ENCODE data around the gene PDGFA.

The PDGFA gene

DNA sequence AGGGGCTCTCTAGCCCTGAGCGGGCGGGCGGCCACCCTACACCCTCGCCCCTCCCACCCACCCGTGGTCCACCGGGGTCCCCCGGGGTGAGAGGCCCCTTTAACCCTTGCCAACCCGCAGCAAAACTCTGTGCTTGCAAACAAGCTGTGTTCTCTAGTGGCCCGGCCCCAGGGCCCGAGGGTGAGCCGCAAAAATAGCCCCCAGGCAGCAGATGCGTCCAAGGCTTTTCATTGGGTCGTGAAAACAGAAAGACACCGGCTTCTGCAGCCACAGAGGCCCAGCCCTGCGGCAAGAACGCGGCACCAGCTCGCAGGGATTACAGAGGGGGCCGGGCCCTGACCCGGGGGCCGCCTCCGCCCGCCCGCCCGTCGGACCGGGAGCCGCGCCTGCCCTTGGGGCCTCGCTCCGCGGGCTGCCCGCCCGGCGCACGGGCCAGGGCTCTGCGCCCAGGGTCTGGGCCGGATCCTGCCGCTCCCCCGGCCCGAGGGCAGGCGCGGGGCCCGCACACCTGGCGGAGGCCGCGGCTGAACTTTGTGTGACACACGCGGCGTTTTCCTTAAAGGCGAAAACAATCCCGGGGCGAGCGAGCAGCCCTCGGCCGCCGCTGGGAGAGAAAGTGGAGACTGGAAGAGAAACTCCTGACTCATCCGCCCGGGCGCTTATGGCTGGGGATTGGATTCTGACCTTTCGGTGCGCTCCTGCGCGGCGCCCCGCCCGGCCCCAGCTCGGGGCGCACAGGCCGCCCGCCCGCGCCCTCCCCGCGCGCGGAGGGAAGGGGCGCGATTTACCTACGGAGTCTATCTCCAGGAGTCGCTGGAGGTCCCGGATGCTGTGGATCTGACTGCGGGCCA is 2.8 kb downstream of the PDGFA start:
- DNase-seq (ENCODE audit: low spot score), result no peak

DNA sequence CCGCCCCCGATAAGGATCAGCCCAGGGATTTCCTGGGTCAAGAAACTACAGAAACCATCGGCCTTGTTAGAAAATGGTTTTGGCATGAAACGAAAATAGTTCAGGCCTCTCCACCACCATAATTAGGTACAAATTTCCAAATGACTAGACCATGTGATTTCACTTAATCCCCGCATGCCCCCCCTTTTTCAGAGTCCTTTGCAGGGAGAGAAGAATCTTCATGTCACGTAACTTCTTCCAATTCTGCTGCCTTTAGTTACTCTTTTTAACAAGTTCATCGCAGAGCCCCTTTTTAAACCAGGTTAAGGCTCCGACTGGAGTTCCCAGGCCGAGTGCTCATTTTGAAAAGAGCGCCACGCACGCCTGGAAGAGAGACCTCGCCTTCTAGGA is 3.4 kb downstream of the PDGFA start:
- DNase-seq (ENCODE audit: low spot score), result no peak

DNA sequence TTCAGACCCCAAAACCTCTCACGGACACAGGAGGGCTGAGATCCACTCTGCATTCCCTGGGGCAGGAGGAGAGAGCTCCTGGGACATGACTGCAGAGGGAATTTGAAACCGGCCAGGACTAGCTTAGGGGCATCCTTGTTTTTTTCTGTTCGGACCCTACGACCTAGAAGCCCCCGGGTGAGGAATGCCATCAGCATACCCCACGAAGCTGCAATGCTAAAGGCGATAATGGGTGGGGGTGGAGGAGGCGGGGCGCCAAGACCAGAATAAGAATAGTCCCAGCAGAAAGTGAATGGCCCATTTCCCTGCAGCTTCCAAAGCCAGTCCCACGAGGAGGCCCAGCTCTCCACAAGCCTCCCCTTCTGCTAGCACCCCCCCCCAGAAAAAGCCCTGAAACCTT is 4.0 kb downstream of the PDGFA start:
- DNase-seq (ENCODE audit: low spot score), result no peak

DNA sequence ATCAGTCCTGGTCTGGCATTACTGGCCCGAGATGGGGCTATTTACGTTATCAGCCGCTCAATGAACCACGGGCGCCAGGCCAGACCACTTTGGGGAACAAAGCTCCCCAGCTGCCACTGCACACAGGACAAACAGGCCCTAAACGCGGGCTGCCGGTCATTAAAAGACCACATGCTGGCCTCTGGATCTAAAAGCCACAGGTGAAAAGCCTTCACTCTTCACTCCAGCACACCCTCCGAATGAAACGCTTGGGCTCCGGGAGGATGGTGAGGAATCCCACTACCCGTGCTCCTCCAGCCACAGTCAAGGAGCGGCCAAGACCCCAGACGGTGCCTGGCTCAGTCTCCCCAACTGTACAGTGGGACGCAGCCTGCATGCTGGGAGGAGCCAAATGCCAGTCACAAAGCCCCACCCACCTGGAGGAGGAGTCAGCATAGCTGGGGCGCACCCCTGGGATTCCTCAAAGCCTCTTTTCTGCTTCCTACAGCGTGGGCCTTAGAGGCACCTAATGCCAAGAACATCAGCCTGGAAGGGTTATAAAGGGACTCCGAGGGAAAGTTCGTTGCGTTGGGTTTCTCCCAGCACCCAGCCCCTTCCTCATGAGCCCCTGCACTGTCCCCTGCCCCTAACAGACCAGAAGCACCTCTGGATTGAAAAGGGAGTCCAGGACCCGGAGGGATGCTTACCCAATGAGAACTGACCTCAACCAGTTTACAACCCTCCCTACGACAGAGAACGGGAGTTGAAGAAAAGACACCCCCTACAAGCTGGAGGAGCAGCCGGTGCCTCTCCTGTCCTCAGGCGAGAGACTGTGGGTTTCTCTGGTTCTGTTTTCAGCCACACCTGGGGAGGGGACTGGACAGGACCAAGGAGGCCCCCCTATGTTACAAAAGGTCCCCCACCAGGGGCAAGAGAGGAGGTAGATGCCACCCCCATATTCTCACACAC is 4.7 kb downstream of the PDGFA start:
- no peak for DNase-seq (ENCODE audit: low spot score)

DNA sequence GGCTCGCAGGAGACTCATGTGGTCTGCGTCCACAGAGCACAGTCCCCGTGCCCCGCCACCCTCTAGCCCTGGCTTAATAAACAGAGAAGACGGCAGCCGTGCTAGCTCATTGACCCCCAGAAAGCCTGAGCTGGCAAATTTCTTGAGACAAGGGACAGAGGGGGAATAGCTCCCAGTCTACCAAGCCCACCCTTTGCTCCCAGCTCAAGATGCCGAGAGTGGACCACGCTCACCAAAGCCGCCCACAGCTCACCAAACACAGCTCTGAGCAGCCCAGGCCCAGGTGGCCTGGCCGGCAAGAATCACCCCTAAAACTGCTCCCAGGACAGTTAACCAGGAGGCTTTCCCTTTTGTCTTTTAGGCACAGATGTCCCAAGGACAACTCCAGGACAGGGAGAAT is 5.4 kb downstream of the PDGFA start:
- DNase-seq (ENCODE audit: low spot score), result no peak

DNA sequence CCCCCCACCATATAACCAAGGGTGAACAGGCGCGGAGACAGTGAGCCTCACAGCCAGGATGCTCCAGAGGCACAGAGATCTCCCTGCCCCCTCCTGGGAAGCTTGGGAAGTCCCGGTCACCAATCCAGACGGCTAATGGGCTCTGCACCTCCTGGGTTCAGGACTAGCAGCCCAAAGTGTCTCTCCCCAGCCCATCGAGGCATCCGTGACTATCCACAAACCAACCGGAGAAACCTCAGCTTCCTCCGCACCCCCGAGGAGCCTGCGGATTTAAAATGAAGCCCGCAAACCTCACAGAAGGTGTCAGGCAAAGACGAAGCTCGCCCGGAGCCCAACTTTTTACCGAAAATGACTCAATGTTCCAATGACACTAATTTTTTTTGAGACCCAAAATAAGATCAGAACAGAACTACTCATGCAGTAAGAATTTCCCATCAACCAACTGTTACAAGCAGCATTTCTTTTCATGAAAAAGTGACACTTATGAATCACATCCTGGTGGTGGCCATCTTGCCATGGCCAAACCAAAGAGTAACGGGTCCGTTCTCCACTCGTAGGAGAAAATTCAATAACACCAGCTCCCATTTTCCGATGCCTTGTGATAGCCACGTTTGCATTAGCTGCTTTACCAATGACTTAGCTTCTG is 6.0 kb downstream of the PDGFA start:
- no peak for DNase-seq (ENCODE audit: low spot score)

DNA sequence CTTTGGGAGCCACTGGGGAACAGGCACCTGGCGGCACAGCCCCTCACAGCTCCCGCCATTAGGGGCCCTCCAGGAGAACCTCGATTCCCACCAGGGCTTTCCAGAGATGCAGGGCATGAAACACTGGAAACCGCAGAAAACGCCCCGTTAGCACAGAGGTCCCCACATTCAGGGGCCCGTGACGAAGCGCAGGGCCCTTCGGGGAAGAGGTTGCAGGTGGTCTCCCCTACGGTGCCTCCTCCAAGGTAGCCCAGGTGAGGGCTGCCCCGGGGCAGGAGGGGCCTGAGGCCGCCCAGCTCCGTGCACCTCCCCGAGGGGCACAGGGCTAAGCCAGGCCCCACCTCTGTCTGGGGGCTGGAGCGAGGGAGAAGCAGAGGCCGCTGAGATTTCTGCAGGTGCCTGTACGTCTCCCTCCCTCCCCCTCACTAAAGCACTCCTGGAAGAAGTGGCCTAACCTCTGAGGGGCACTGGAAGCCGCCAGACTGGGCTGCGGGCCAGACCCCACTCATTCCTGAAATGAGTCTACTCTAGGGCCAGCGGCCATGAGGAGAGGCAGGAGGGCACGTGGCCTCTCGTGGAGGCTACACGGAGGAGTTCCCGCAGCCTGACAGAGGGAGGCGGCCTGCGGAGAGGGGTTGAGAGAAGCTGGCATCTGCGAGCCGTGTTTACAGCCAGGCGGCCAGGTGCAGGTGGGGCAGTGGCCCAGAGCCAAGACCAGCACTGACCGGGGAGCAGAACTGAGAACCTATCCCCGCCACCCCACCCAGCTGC is 6.9 kb downstream of the PDGFA start:
- no peak for DNase-seq (ENCODE audit: low spot score)

DNA sequence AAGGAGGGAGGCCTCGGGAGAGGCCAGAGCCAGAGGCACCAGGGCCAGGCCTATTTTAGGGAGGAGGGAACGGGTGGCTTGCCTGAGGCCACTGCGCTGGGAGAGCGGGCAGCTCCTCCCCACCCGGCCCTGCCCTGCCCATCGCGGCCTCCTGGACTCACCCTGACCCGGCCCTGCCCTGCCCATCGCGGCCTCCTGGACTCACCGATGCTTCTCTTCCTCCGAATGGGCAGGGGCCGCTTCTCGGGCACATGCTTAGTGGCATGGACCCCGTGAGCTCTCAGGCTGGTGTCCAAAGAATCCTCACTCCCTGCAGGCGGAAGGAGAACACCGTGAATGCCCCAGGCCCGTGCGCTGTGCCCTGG is 7.5 kb downstream of the PDGFA start:
- no peak for DNase-seq (ENCODE audit: low spot score)

DNA sequence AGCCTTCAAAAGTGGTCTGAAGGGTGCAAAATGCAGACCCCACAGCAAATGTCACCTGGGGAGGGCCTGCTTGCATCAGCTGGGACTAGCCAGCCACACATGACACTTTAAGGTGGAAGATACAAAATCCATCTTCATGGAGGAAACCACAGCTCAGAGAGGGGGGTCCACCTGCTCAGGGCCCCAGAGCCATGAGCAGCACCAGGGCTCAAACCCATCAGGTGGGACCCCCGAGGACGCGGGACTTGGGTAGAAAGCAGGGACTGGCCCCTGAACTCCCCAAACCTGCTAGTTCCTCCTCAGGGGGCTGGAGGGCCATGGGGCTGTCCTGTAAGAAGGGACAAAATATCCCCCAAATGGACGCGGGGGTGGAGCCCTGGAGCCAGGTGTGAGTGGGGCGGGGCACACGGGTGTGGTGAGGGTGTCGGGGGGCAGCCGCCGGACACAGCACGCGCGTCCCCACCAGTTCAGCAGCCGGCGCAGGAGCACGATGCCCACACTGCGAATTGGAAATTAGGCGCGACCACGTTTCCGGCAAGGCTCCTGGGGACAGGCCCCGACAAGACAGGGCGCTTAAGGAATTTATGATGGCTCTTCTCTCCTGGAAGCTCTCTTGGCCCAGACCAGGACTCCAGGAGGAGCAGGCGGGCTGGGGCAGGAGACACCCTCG is 8.0 kb downstream of the PDGFA start:
- DNase-seq (ENCODE audit: low spot score), result no peak

DNA sequence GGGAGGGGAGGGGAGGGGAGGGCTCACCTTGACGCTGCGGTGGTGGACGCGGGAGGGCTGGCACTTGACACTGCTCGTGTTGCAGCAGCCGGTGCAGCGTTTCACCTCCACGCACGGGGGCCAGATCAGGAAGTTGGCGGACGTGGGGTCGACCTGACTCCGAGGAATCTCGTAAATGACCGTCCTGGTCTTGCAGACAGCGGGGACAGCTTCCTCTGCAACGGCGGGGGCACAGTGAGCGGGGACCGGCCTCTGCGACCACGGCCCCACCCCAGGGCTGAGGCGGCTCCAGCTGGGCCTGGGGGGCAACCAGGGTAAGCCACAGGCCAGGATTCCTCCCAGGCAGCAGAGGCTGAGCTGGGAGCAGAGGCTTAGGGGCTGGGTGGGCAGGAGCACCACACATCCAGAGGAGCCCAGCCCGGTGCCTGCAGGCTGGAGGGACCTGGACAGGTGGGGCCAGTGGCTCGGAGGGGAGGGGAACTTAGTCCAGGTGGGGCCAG is 8.8 kb downstream of the PDGFA start:
- DNase-seq (ENCODE audit: low spot score), result no peak

DNA sequence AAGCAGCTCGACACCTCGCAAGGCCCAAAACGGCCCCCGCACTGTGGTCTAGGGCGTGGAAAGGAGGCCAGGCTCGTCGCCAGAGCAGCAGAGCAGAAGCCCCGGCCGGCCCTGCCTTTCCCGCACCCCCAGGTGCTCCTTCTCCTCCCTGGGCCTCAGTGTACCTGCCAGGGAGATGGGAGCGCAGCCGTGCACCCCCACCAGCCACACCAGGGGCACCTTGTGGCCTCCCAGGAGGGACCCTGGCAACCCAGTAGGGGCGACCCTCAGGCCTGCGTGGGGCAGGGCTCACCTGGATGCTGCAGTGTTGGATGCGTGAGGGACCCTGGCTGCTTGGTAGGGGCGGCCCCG is 9.5 kb downstream of the PDGFA start:
- no peak for DNase-seq (ENCODE audit: low spot score)

DNA sequence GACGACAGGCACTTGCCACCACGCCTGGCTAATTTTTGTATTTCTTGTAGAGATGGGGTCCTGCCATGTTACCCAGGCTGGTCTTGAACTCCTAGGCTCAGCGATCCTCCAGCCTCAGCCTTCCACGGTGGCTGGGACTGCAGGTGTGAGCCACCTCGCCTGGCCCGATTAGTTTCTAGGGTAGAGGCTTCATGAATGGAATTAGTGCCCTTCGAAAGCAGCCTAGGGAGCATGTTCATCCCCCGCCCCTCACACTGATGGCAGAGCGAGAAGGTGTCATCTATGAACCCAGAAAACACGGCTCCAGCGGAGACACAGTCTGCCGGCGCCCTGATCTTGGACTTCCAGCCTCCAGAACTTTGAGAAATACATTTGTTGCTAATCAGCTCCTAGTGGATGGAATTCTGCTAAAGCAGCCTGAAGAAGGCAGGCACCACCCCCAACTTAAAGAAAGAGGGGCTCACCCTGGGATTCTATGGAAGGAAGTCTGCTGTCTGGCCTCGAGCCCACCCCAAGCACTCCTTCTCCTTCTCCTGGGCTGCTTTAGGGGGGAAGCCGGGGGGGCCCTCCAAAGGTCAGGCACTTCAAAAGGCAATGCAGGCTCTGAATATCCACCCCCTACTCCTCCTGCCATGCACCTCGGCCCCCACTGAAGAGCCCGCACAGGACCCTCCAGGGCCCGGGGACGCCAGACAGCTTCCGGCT is 10.1 kb downstream of the PDGFA start:
- DNase-seq (ENCODE audit: low spot score), result no peak

DNA sequence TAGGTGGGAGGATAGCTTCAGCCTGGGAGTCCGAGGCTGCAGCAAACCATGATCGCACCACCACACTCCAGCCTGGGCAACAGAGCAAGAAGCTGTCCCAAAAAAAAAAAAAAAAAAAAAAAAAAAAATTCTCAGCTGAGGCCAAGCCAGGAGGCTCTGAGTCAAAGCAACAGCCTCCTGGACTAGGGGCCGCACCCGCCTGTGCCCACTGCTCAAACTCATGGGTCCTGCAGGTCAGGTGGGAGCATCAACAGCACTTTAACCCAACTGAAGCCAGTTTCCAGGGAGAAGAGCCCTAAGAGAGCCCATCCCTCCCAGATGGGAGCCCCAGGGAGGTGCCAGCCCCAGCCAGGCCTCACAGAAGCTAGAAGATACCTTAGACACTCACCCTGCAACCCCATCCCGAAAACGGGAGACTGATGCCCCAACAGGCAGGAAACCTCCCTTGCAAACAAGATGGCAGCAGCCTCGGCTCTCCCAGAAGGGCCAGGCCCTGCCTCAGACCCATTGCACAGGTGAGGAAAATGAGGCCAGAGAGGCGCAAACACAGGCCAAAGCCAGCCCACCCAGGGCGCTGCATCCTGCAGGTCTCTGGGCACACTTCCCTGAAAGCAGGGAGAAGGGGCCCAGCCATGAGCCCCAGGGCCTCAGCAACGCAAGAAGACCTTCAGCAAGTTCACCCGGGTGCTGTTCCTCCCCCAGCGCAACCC is 11.0 kb downstream of the PDGFA start:
- no peak for DNase-seq (ENCODE audit: low spot score)

DNA sequence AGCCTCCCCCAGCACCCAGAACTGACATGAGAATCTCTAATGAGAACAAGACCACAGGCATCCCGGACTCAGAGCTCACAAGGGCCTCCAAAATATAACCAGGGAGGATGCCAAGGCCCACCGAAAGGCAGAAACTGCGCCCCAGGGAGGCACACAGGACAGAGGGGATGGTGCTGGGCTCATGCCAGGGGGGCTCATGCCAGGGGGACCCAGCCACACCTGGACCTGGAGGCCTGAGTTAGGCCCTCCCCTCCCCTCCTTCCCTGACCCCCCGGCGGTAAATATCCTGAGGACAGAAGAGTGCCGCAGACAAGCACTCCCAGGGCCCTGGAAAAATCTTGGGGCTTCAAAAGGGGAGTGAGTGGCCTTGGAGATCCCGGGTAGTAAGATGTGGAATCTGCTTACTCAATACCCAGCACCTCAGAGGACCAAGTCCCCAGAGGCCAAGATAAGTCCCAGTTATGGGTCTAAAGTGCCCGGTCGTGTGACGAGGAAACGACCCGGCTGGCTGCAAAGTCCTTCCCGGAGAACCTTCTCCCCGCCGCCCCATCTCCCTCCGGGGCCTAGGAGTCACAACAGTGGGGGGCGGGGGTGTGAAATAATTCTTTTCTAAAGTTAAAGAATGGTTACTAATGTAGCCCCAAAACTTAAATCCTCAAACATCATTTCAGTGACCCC is 11.9 kb downstream of the PDGFA start:
- DNase-seq (ENCODE audit: low spot score), result no peak

DNA sequence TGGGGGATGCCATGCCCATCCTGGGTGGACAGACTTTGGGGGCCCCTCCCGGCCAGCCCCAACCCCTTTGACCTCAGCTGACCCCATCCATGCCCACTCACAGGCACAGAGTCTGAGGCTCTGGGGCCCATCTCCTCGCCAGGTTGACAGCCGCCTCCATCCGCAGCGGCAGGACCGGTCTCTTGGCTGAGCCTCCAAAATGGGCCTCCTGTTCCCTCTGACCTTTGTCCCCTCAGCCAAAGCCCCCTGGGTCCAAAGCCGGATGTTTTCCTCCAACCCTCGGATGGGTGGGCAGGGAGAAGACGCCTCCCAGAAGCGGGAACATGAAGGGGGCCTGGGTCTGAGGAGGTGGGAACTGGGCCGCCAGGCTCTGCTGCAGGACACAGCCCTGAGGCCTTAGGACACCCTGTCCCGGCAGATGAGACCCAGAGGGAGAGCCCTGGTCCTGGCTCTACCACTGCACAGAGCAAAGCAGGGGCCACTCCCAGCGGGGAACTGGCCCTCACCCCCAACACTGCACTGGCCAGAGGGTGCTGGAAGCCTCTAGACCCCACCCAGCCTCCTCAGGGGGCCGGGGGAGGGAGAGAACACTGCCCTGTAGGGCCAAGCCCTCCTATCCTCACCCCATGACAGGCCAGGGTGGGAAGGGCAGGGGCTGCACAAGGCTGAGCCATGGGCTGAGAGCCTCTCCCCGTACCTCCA is 12.6 kb downstream of the PDGFA start:
- no peak for DNase-seq (ENCODE audit: low spot score)

DNA sequence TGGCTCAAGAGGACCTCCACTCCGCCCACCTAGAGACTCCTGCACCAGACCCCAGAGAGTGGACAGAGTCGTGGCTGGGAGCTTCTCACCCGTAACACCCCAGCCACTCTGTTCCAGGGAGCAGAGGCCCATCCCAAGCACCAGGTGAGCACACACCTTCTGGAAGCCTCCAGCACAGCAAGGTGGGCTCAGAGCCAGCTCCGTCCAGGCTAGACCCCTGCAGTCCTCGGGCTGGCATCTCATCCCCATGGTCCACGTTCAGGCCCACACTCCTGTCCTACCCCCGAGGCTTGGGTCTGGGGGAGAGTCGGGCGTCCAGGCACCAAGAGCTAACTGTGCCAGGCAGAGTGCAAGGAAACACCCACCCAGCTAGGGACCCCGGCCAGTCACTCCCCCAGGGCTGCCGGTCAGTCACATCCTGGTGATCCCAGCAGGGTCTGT is 13.2 kb downstream of the PDGFA start:
- no peak for DNase-seq (ENCODE audit: low spot score)

DNA sequence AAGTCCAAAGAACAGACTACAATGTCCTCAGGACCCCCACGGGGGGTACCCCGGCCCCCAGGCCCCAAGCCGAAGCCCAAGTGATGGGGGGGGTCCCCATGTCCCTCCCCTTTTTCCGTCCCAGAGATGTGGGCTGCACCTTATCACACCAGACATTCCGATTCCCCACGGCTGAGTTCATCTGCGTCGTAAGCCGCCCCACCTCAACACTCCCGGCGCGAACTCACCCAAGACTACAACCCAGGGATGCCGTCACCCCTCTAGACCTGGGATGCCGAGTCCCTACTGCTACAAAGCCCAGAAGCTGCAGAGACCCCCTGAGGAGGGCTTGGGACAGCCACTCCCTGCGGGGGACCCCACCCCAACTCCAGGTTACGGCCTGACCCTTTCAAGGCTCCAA is 14.5 kb downstream of the PDGFA start:
- no peak for DNase-seq (ENCODE audit: low spot score)

DNA sequence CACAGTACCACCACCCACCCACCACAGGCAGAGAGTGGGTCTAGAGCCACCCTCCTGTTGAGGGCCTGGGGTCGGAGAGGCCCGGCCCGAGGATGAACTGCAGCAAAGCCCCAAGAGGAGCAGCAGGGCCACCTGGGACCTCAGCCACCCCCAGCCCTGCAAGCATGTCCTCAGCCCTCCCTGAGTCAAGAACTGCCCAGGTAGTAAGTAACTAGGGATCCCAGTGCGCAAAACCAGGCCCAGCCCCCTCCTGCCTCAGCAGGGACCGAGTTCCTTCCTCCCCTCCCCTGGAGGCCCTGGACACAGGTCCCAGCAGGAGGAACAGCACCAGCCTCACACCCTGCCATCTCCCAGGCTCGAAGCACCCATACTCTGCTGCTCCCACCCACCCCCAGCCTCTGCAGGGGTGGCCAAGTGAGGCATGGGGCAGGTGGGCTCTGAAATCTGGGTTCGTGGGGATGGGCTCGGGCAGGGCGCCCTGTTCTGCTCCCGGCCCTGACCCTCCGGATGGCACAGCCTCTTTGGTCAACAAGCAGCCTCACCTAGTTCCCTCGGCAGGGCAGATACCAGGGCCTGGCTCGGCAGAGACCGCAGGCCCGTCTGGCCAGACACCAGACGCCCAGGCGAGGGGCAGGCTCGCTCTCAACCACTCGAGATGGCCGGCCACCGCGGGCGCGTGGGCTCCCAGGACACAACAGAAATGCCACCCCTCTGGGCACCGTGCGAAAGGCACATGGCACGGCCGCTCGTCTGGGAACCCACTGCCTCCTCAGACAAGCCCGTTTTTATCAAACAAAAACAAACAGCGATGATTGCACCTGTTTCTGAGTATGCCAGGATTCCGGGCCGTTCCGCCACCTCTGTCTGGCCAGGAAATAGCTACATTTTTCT is 15.2 kb downstream of the PDGFA start:
- no peak for DNase-seq (ENCODE audit: low spot score)

Measured in HuH-7 (cell line).